Activated T-cell treated with anti-CD3 and anti-CD28 coated beads, Interleukin-2, amount 50 U/mL, for 1 hour (primary cell): ENCODE results near the gene LARP1.

ENCODE experiments used
- DNase-seq: peaks from one replicate; pipeline ENCODE4 v3.0.0-alpha.2; 2020

The LARP1 gene

DNA sequence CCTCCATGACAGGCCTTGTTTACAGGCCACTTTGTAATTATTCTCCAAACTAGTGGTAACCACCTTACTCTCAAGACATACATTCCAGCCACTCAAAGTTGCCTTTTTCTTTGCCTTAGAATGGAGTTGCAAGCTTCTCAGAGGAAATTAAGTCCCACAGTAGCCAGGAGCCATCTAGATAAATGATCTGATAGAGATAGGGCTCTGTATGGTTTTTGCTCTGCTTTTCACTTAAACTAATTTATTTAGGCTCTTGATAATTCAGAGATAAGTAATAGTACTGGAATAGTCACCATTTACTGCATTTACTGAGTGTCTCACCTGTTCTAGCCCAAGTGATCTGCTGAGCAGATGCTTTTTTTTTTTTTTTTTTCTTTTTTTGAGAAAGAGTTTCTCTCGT lies 7.5 kb downstream of the LARP1 start:
- no peak for DNase-seq

- no peak for DNase-seq
Measured at GRCh38 chr5:154764967-154765366, 9.8 kb downstream of the LARP1 start.

- DNase-seq = no peak
Measured at GRCh38 chr5:154765396-154765925, 10.3 kb downstream of the LARP1 start.

DNA sequence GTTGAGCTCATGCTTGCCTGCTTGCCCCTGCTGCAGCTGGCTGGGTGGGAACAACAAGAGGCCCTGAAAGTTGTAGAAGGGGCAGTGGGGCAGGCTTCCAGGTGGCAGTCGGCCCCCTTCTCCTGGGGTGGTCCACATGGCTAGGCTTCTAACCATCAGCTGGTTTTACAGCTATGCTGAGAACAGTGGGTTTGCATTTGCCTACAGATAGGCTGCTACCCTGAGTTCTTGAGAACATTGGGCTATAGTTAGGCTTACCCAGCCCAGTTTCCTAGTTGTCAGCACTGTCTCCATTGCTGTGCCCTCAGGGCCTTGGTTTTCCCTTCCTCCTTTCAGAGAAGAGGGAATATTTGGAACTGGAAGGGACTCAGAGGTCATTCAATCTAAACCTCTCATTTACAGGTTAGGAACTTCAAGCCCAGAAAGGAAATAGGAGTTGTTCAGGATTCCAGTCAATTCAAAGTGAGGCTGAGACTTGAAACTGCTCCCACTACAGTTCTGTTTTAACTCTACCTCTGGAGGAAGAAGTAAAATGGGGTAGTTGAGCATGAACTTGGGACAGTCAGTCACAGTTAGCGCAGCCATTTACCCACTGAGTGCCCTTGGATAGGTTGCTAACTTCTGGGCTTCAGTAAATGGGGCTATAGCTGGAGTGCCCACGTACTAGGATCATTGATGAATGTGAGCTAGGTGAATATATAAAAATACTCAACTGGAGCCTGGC lies 11.5 kb downstream of the LARP1 start:
- DNase-seq = no peak

- DNase-seq = no peak
Measured at GRCh38 chr5:154767576-154767975, 12.4 kb downstream of the LARP1 start.

GRCh38 chr5:154768207-154768606 lies 13.0 kb downstream of the LARP1 start:
- DNase-seq = no peak

DNA sequence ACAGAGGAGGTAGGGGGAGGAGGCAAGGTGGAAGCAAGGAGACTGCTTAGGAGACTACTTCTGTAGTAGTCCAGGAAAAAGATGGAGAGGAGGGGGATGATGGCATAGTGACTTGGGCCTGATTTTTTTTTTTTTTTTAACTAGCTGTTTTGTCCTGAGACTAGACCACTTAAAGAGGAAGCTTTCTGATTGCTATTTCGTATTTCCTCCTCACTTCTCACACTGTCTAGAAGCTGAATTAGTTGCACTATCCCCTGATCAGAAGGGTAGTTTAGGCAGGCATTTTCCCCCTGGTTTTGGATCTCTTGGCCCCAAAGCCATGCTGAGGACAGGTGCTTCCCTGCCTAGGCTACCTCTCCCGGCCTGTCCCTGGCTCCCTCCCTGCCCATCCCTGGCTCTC lies 14.9 kb downstream of the LARP1 start:
- DNase-seq = no peak

DNA sequence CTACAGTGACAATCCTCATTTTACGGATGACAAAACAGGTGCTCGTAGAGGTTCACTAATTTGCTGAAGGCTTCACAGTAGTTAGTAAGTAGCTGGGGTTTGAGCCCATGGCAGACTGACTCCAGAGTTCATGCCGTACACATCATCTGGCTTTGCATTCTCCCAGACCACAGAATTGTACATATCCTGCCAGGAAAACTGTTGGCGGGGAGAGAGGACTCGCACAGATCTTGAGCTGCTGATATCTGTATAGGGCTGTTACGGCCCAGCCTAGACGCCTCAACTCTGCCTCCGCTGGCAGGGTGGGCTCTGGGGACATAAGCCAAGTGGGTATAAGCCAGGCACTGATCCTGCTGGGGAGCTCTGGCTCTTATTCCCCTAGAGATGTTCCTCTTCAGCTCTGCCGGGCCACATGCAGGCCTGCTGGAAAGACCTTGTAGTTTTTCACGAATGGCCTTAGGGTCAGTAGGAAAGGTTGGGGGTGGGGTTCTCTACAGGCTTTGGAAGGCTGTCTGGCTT lies 16.3 kb downstream of the LARP1 start:
- DNase-seq = no peak

GRCh38 chr5:154773326-154773725 lies 18.1 kb downstream of the LARP1 start:
- no peak for DNase-seq

GRCh38 chr5:154776167-154776566 lies 21.0 kb downstream of the LARP1 start:
- no peak for DNase-seq

- DNase-seq = no peak
Measured at GRCh38 chr5:154778534-154778933, 23.4 kb downstream of the LARP1 start.

GRCh38 chr5:154779105-154779504 lies 23.9 kb downstream of the LARP1 start:
- DNase-seq = no peak

DNA sequence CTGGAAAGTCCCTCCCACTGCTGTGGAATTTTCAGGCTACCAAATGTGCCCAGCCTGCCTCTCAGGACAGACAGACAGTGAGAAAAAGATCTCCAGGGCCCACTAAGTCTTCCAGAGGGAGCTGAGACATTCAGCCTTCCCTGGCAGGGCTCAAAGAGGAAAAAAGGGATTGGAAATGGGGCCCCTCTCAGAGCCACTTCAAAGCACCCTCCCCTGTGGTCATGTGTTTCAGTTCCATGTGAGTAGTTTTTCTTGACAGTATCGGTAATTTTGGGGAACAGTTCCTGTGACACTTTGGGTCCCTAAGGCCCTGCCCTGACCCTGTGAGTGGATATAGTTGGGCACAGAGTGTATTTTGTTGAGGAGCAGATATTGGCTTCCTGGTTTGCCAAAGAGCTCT lies 25.0 kb downstream of the LARP1 start:
- no peak for DNase-seq

- DNase-seq = no peak
Measured at GRCh38 chr5:154782326-154782725, 27.1 kb downstream of the LARP1 start.

GRCh38 chr5:154782812-154783592 lies 27.8 kb downstream of the LARP1 start:
- DNase-seq = no peak

DNA sequence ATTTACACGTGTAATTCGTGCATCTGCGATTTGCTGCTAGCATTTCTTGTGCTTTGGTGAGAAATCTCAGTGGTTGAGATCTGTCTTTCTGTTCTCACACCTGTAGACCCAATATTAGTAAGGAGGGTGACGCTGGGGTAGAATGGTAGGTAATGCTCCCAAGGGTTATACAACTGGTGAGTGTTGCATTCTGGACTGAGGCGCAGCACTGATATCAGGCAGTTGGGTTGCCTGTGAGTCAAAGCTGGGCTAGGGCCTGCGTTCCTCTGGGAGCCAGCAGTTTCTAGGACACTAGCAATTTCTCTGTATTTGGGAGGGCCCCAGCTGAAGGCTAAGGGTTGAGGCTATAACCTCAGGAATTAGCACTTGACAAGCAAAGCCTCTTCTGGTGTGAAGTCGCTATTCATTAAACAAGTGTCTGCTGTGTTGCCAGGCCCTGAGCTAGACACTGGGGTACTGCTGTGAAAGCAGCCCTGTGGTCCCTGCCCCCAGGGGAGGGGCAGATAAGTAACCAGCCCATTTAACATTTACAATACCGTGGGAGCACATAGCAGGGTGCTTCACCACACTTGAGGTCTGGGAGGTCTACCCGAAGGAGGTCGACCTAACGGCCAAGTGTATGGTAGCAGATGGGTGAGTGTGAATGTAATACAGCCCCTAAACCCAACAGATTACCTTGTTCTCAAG lies 28.7 kb downstream of the LARP1 start:
- no peak for DNase-seq

- no peak for DNase-seq
Measured at GRCh38 chr5:154784856-154785255, 29.7 kb downstream of the LARP1 start.

- no peak for DNase-seq
Measured at GRCh38 chr5:154786414-154786813, 31.2 kb downstream of the LARP1 start.

DNA sequence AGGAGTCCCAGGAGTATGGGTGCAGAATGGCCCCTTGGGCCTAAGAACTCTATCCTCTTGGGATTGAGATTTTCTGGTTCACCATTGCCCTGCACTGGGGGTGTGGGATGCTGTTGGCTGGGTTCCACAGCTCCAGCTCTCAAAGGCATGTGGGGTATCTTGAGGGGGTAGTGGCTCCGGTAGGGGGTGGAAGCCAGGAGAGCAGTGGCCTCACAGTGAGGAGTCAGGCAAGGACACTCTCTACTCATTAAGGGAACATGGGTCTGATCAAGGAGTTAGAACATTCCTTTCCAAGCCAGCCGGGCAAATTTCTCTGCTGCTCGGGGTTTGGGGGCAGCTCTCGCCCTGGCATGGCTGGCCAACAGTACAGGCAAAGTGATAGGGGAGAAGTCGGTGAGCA lies 33.0 kb downstream of the LARP1 start:
- DNase-seq = no peak

DNA sequence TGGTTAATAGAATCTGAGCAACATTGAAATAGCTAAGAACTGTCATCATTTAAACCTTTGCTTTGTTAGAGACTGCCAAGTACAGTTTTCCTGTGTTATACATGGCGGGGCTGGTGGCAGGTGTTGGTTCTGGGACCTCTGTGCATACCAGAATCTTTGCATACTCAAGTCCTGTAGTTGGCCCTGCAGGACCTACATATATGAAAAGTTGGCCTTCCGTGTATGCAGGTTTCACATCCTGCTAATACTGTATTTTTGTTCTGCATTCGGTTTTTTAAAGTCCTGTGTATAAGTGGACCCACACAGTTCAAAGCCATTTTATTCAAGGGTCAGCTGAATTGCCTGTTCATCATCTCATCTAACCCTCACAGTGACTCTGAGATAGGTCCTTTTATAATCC lies 36.4 kb downstream of the LARP1 start:
- DNase-seq = no peak

- DNase-seq = no peak
Measured at GRCh38 chr5:154793599-154794524, 38.7 kb downstream of the LARP1 start.

DNA sequence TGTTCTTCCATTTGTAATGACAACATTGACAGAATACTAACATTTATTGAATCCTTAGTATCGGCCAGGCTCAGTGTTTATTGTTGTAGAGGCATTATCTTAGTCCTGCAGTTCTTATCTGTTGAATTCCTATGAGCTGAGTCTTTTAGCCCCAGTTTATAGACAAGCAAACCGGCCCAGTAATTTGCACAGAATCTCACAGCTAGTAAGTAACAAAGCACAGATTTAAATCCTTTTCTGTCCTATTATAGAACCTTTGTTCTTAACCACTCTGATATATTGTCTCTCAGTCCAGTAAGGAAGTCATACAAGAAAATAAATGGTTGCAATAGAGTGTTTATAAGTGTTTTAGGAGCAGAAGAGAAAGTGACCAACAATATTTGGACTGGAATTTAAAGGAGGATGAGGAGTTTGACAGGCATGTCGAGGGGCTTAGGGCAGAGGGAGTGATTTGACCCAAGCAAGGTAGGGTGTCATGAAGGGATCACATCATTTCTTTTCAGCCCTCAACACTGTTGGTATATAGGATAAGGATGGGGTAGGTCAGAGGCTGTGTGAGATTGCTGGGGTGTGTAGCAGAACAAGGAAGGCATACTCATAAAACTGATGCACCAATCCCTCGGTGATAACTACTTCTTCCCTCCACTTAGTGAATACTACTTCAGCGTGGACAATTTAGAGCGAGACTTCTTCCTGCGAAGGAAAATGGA lies 39.5 kb downstream of the LARP1 start:
- DNase-seq = no peak
